ENCODE data around the gene LBHD2. TPM values are rescaled to one million over a fixed set of nuclear protein-coding genes. Genes with fewer than 3 reads are reported as not detected.
A peak's percentile ranks its signal among the peaks of the same experiment; 100 is the strongest.

The LBHD2 gene
- total and polyA plus RNA-seq, 10 of the 15 experiments (the other 5 are each of a cell fraction or from before 2014, with no cell fraction given) = not detected

DNA sequence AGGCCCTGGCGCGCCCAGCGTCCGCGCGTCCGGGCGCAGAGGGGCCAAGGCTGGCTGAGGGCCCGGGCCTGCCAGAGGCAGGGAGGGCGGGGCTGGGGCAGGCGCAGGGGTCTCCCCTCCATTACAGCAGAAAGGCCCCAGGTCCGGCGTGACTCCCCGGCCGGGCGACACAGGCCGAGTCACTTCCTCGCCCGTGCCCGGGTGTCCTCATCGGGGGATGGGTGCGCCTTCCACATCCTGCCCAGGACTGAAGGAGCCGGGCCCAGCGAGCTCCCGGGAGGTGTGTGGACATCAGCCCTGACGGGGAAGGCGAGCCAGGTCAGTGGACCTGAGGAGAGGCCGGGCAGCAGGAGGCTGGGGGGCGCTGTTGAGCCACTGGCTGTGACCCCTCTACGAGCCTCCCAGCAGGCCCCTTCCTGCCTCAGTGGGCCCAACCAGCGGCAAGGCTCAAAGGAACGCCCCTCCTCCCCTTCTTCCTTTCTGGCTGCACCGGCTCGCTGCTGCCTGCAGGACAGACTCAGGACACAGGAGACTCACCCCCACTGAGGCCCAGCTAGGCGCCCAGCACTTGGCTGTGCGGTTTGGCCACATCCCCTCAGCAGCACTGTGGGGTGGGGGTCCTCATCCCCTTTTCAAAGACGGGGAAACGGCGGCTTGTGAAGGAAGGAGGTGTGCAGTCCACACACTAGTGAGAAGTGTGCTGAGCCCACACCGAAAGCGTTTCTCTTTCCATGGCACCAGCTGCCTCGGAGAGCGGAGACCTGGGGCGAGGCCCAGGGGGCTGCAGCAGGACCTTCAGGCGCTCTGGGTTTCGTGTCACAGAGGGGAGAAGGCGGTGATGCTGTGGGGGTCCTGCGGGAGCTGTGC, 39.9 kb downstream of the LBHD2 start (continued):
- TF ChIP-seq CREM (IDR thresholded peaks at IDR 0.05; ENCODE audit: low read depth) = no peak
- TF ChIP-seq PAX5 (IDR thresholded peaks at IDR 0.05; ENCODE audit: borderline replicate concordance, low read depth, low read length) = 0 out of 2 replicates have a peak, but pooled peaks have one; percentile 19
- TF ChIP-seq, protein P1, sequence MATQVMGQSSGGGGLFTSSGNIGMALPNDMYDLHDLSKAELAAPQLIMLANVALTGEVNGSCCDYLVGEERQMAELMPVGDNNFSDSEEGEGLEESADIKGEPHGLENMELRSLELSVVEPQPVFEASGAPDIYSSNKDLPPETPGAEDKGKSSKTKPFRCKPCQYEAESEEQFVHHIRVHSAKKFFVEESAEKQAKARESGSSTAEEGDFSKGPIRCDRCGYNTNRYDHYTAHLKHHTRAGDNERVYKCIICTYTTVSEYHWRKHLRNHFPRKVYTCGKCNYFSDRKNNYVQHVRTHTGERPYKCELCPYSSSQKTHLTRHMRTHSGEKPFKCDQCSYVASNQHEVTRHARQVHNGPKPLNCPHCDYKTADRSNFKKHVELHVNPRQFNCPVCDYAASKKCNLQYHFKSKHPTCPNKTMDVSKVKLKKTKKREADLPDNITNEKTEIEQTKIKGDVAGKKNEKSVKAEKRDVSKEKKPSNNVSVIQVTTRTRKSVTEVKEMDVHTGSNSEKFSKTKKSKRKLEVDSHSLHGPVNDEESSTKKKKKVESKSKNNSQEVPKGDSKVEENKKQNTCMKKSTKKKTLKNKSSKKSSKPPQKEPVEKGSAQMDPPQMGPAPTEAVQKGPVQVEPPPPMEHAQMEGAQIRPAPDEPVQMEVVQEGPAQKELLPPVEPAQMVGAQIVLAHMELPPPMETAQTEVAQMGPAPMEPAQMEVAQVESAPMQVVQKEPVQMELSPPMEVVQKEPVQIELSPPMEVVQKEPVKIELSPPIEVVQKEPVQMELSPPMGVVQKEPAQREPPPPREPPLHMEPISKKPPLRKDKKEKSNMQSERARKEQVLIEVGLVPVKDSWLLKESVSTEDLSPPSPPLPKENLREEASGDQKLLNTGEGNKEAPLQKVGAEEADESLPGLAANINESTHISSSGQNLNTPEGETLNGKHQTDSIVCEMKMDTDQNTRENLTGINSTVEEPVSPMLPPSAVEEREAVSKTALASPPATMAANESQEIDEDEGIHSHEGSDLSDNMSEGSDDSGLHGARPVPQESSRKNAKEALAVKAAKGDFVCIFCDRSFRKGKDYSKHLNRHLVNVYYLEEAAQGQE (IDR thresholded peaks at IDR 0.05; ENCODE audit: low read depth, low read length) = no peak

DNA sequence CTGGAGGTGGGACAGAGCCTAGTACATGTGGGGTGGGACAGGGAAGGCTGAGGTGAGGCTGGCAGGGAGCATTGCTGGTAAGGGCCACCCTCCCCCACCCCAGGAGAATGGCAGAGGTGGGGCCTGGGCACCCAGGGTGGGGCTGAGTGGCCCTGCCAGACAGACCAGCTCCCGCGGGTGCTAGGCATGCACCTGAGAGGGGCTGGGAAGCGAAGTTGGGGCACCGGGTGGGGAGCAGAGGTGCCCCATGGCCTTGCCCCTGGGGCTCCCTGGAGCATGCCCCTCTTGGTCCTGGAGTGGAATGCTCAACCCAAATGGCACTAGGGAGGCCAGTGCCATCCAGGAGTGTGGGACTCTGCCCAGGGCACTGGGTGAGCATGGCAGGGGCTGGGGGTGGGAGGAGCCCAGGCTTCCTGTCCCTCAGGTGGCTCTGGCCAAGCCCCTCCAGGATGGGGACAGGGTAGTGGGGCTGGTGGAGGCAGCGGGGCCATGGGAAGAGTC, 40.5 kb downstream of the LBHD2 start:
- intact Hi-C loops (cut with micrococcal nuclease; ENCODE audit: unreplicated experiment) (no loop called here), in situ Hi-C loops (cut with MboI) (no loop called here)
- ChIA-PET SMC1A (ENCODE audit: uncharacterized antibody, unreplicated experiment) (interaction anchor here (1.2 to 1.8 kb wide), 3 partner anchors 16 to 19 kb away, joined by 4 to 7 read pairs (median 5); no protein-coding TSS in a partner anchor), RAD21 (ENCODE audit: unreplicated experiment) (interaction anchor here (0.9 to 1.9 kb wide), 2 partner anchors 16 to 19 kb away, joined by 3 to 7 read pairs; no protein-coding TSS in a partner anchor), POLR2A (interaction anchor here (0.7 to 1.3 kb wide), 3 partner anchors 10 to 20 kb away, joined by 3 read pairs; no protein-coding TSS in a partner anchor), CTCF (interaction anchor here (1.6 to 3.2 kb wide), 5 partner anchors 15 to 168 kb away, joined by 3 to 19 read pairs (median 8); no protein-coding TSS in a partner anchor)
- TF ChIP-seq CHD2 (IDR thresholded peaks at IDR 0.05; ENCODE audit: borderline replicate concordance, low read depth, low read length) (0 out of 2 replicates have a peak, but pooled peaks have one; percentile 2), IKZF1 (conservative IDR thresholded peaks at IDR 0.05) (no peak)
- Histone ChIP-seq H3K27me3 (replicated peaks in 1 of 2; ENCODE audit: control insufficient read depth in 2 of 2, insufficient read depth in 2 of 2, low read length in 1 of 2) (no peaks in the 10 kb centered on the region), H2AFZ (ENCODE audit: control insufficient read depth, low read depth, low read length) (no peak overlapping the region), H3K9ac (ENCODE audit: control insufficient read depth, insufficient read depth, low read length) (peak overlapping the region; percentile 75; the same call in 1 of the 2 replicates), H3K36me3 (ENCODE audit: control insufficient read depth in 2 of 2, insufficient read depth in 2 of 2, low read length in 1 of 2) (no peaks in the 10 kb centered on the region; a peak in 1 of 4 replicates), H3K4me1 (ENCODE audit: control insufficient read depth, insufficient read depth, low read length) (peaks cover 15% of the 10 kb centered on the region), H3K27ac (ENCODE audit: control insufficient read depth, insufficient read depth) (peak overlapping the region; percentile 45; the same call in 1 of the 2 replicates), H3K4me3 (peak overlapping the region; percentile 79; the same call in 1 of the 2 replicates), H3K9me3 (replicated peaks; ENCODE audit: control insufficient read depth, insufficient read depth, low read length) (no peaks in the 10 kb centered on the region), H4K20me1 (ENCODE audit: control insufficient read depth, insufficient read depth) (no peaks in the 10 kb centered on the region), H3K79me2 (ENCODE audit: control insufficient read depth, insufficient read depth, low read length) (peaks cover 21% of the 10 kb centered on the region), H3K4me2 (ENCODE audit: control insufficient read depth, insufficient read depth) (peak overlapping the region; percentile 91)
- 98% methylated on average over 5 of the region's 5 CpGs for WGBS (ENCODE audit: insufficient coverage, insufficient replicate concordance, low lambda C conversion rate, missing lambda C conversion rate)
- DNase-seq (ENCODE audit: low read depth, low spot score) (no peak), FAIRE-seq (no peak), ATAC-seq (no peak)
- BruUV-seq (replicated peaks) = no TSS peak
